Measurements from ENCODE around the gene PRICKLE2.

DNA sequence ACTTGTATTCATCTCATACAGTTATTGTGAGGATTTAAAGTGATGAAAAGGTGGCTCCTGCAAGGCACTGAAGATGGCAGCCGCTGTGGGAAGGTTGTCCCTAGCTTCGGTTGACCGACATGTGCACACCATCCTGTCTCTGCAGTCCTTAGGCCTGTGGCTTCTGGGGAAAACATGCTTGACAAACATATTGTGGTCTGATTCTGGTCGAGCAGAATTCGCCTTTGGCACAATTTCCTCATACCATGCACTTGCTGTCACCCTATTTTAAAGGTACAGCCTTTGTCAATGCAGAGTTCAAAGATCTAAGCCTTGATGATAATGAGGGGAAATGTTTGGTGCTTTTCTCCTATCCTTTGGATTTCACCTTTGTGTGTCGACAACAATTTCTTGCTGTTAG lies 50.9 kb downstream of the PRICKLE2 start:
- TF ChIP-seq ZNF423 (CRISPR knock-in tag; IDR thresholded peaks at IDR 0.05) (no peak), MYBL2 (CRISPR knock-in tag; IDR thresholded peaks at IDR 0.05) (no peak), GTF2I (CRISPR knock-in tag; conservative IDR thresholded peaks at IDR 0.05) (no peak), ZBTB21 (CRISPR knock-in tag; IDR thresholded peaks at IDR 0.05; ENCODE audit: borderline replicate concordance) (no peak), JUN (CRISPR knock-in tag; IDR thresholded peaks at IDR 0.05) (no peak), CBFB (CRISPR knock-in tag; IDR thresholded peaks at IDR 0.05; ENCODE audit: low read depth) (no peak)
- TF ChIP-seq, protein P1, sequence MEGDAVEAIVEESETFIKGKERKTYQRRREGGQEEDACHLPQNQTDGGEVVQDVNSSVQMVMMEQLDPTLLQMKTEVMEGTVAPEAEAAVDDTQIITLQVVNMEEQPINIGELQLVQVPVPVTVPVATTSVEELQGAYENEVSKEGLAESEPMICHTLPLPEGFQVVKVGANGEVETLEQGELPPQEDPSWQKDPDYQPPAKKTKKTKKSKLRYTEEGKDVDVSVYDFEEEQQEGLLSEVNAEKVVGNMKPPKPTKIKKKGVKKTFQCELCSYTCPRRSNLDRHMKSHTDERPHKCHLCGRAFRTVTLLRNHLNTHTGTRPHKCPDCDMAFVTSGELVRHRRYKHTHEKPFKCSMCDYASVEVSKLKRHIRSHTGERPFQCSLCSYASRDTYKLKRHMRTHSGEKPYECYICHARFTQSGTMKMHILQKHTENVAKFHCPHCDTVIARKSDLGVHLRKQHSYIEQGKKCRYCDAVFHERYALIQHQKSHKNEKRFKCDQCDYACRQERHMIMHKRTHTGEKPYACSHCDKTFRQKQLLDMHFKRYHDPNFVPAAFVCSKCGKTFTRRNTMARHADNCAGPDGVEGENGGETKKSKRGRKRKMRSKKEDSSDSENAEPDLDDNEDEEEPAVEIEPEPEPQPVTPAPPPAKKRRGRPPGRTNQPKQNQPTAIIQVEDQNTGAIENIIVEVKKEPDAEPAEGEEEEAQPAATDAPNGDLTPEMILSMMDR (IDR thresholded peaks at IDR 0.05): no peak
- TF ChIP-seq, protein P2, sequence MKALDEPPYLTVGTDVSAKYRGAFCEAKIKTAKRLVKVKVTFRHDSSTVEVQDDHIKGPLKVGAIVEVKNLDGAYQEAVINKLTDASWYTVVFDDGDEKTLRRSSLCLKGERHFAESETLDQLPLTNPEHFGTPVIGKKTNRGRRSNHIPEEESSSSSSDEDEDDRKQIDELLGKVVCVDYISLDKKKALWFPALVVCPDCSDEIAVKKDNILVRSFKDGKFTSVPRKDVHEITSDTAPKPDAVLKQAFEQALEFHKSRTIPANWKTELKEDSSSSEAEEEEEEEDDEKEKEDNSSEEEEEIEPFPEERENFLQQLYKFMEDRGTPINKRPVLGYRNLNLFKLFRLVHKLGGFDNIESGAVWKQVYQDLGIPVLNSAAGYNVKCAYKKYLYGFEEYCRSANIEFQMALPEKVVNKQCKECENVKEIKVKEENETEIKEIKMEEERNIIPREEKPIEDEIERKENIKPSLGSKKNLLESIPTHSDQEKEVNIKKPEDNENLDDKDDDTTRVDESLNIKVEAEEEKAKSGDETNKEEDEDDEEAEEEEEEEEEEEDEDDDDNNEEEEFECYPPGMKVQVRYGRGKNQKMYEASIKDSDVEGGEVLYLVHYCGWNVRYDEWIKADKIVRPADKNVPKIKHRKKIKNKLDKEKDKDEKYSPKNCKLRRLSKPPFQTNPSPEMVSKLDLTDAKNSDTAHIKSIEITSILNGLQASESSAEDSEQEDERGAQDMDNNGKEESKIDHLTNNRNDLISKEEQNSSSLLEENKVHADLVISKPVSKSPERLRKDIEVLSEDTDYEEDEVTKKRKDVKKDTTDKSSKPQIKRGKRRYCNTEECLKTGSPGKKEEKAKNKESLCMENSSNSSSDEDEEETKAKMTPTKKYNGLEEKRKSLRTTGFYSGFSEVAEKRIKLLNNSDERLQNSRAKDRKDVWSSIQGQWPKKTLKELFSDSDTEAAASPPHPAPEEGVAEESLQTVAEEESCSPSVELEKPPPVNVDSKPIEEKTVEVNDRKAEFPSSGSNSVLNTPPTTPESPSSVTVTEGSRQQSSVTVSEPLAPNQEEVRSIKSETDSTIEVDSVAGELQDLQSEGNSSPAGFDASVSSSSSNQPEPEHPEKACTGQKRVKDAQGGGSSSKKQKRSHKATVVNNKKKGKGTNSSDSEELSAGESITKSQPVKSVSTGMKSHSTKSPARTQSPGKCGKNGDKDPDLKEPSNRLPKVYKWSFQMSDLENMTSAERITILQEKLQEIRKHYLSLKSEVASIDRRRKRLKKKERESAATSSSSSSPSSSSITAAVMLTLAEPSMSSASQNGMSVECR (CRISPR knock-in tag; IDR thresholded peaks at IDR 0.05; ENCODE audit: borderline replicate concordance): no peak
